Nephron progenitor cell (in vitro differentiated cells): ENCODE measurements around the gene DPAGT1.
A peak's percentile ranks its signal among the peaks of the same experiment; 100 is the strongest.

Experiments
- DNase-seq: peaks from one replicate; pipeline ENCODE4 v3.0.0; 2021
- H3K27ac Mint-ChIP-seq: 2 replicates; pipeline ENCODE4 v1.8.0; 2021; ENCODE audit warnings: mild to moderate bottlenecking, moderate library complexity, mixed read lengths
- H3K27me3 Mint-ChIP-seq: 2 replicates; pipeline ENCODE4 v1.8.0; 2021; ENCODE audit warnings: mild to moderate bottlenecking, low read depth, mixed read lengths; ENCODE audit not compliant: poor library complexity
- H3K36me3 Mint-ChIP-seq: 2 replicates; pipeline ENCODE4 v1.8.0; 2021; ENCODE audit warnings: low read depth, mixed read lengths
- H3K4me1 Mint-ChIP-seq: 2 replicates; pipeline ENCODE4 v1.8.0; 2021; ENCODE audit warnings: mixed read lengths
- H3K4me3 Mint-ChIP-seq: 2 replicates; pipeline ENCODE4 v1.8.0; 2021; ENCODE audit warnings: mild to moderate bottlenecking, moderate library complexity, mixed read lengths
- H3K9me3 Mint-ChIP-seq: 2 replicates; pipeline ENCODE4 v1.8.0; 2021; ENCODE audit warnings: mild to moderate bottlenecking, moderate library complexity, mixed read lengths
- CTCF ChIP-seq: fragments of 200-600 bp; sonication (generic); IDR thresholded peaks from 2 replicates; pipeline ENCODE4 v1.5.0; 2021; ENCODE audit warnings: antibody characterized with exemption

DPAGT1 gene

DNA sequence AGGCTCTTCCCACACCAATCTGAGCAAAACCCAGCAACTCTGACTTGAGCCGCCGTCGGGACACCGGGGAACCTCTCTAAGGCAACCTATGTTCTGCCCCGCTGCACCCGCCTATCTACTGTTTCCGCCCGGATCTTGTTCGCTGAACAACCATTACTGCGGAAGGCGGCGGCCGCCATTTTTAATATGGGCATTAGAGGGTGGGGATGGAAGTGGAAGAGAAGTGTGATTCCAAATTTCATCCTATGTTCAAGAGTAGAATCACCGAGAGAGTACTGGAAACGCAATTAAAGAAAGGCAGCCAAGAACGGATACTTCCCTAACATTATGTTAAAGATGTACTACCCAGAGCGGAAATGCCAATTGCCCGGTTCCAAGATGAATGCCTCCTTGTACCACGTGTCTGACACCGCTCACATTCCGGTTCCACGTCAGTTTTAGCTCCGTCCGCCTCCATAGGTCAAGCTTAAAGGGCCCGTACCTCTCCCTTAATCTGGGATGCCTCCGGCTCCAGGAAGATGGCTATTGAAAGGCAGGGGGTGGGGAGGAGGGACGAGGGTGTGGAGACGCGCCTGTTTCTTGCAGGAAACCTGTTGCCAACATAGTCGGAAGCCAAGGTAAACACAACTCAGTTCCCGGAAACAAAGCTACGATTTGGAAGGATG is at the start of gene DPAGT1:
DPAGT1 (minus strand) TSS at position 95 of the 665 bp plus-strand sequence. CDS start 198 bp downstream, outside the sequence.
- no peak for TF ChIP-seq CTCF
- Mint-ChIP-seq H3K4me3 (peak within 1 kb of the TSS; percentile 92), H3K27ac (peak within 1 kb of the TSS; percentile 98), H3K27me3 (peaks cover 2% of the 10 kb centered on the region), H3K4me1 (peaks cover 71% of the 10 kb centered on the region), H3K9me3 (no peaks in the 10 kb centered on the region), H3K36me3 (peaks cover 22% of the 10 kb centered on the region)
- peak; percentile 81 for DNase-seq

GRCh38 chr11:119149786-119150275 is 48.2 kb upstream of the DPAGT1 start:
- TF ChIP-seq CTCF: no peak
- peaks cover 85% of the 10 kb centered on the region for H3K27me3 Mint-ChIP-seq
- peak overlapping the region; percentile 77 for H3K4me3 Mint-ChIP-seq
- no peaks in the 10 kb centered on the region for H3K9me3 Mint-ChIP-seq
- no peak for DNase-seq
- H3K4me1 Mint-ChIP-seq: peaks cover 19% of the 10 kb centered on the region
- H3K27ac Mint-ChIP-seq: no peak overlapping the region
- no peaks in the 10 kb centered on the region for H3K36me3 Mint-ChIP-seq

DNA sequence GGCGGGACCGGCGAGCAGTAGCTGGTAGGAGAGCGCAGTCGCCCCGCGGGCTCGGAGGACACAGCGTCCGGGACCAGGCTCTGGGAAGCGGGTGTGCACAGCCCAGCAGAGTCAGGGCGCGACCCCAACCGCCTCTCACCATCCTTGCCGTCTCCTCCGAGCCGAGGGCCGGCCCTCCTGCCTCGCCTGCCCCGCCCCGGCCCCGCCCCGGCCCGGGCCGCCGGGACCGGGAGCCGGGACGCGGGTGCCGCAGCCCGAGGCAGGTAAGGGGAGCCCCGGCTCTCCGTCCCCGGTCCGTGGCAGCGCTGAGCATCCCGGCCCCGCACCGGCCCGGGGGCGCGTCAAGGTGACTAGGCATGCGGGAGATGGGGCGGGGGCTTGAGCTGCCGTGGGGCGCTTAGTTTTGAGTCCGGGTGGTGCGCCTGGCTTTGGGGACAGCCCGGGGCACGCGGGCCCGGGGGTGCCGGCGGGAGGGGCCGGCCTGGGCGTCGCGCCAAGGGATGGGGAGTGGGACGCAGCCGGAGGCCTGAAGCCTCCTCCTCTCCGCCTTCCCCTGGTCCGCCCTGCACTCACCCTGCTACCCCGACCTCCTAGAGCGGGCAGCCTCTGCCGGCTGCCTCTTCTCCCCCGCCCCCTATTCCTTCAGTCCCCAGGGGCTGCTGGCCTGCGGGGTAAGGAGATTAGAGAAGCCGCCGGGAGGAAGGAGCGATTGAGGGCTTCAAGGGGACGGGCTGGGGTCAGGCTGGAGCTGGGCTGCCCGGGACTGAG is 47.5 kb upstream of the DPAGT1 start, which contains the start of gene ABCG4:
ABCG4 (plus strand) TSS at position 35 of the 768 bp plus-strand sequence. CDS start 914 bp downstream, outside the sequence.
- peaks cover 19% of the 10 kb centered on the region for H3K4me1 Mint-ChIP-seq
- TF ChIP-seq CTCF: no peak
- no peaks in the 10 kb centered on the region for H3K9me3 Mint-ChIP-seq
- no peaks in the 10 kb centered on the region for H3K36me3 Mint-ChIP-seq
- peaks cover 84% of the 10 kb centered on the region for H3K27me3 Mint-ChIP-seq
- H3K4me3 Mint-ChIP-seq: peak within 1 kb of the TSS; percentile 82
- no peak within 1 kb of the TSS for H3K27ac Mint-ChIP-seq
- peak; percentile 59 for DNase-seq

DNA sequence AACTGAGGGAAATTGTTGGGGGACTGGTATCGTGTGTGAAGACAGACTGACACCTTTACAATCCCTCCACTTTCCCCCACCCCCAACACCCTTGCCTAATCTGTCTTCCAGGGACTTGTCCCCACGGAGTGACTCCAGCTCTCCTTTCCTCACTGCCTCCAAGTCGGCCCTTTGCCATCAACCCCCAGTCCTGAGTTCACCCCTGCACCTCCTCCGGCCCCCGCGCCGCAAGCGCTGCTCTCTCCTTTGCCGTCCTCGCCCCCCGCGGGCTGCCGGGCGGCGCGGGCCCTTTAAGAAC is 47.0 kb upstream of the DPAGT1 start:
- peak overlapping the region; percentile 82 for H3K4me3 Mint-ChIP-seq
- TF ChIP-seq CTCF: no peak
- no peaks in the 10 kb centered on the region for H3K9me3 Mint-ChIP-seq
- no peak overlapping the region for H3K27ac Mint-ChIP-seq
- no peaks in the 10 kb centered on the region for H3K36me3 Mint-ChIP-seq
- H3K27me3 Mint-ChIP-seq: peaks cover 82% of the 10 kb centered on the region
- peaks cover 21% of the 10 kb centered on the region for H3K4me1 Mint-ChIP-seq
- no peak for DNase-seq

- H3K4me1 Mint-ChIP-seq: peaks cover 26% of the 10 kb centered on the region
- TF ChIP-seq CTCF: no peak
- H3K27me3 Mint-ChIP-seq: peaks cover 82% of the 10 kb centered on the region
- H3K9me3 Mint-ChIP-seq: no peaks in the 10 kb centered on the region
- H3K27ac Mint-ChIP-seq: no peak overlapping the region
- DNase-seq: no peak
- peak overlapping the region; percentile 82 for H3K4me3 Mint-ChIP-seq
- no peaks in the 10 kb centered on the region for H3K36me3 Mint-ChIP-seq
These were observed 46.1 kb upstream of the DPAGT1 start for GRCh38 chr11:119147604-119148333.
